ENCODE data around the gene NUF2. TPM values are rescaled to one million over a fixed set of nuclear protein-coding genes. Genes with fewer than 3 reads are reported as not detected.

The NUF2 gene
- total and polyA plus RNA-seq, 2 donors (not counting 3 experiments of a cell fraction or from before 2014, with no cell fraction given) = 14.3 to 38.6 TPM

- Histone ChIP-seq H3K27ac (ENCODE audit: insufficient read depth, low read depth, low read length) (no peak overlapping the region), H3K4me1 (ENCODE audit: control insufficient read depth, extremely low read depth, insufficient read depth, low read length) (no peaks in the 10 kb centered on the region), H2AFZ (ENCODE audit: low read depth, low read length) (no peak overlapping the region), H3K36me3 (ENCODE audit: control insufficient read depth in 2 of 2, extremely low read depth in 1 of 2, insufficient read depth in 2 of 2, low read length in 2 of 2) (no peaks in the 10 kb centered on the region), H3K4me2 (ENCODE audit: insufficient read depth, low read length) (no peak overlapping the region), H3K79me2 (ENCODE audit: control insufficient read depth, insufficient read depth, low read length) (no peaks in the 10 kb centered on the region), H3K9me1 (replicated peaks; ENCODE audit: control insufficient read depth, extremely low read depth, insufficient read depth, low read length) (no peaks in the 10 kb centered on the region), H3K9ac (replicated peaks; ENCODE audit: extremely low read depth, insufficient read depth, low read length) (no peak overlapping the region), H3K9me3 (replicated peaks; ENCODE audit: control insufficient read depth, insufficient read depth, low read length) (no peaks in the 10 kb centered on the region), H3K27me3 (ENCODE audit: control insufficient read depth in 2 of 2, insufficient read depth in 2 of 2, low read length in 2 of 2) (no peaks in the 10 kb centered on the region), H3K4me3 (replicated peaks in 1 of 3; ENCODE audit: insufficient read depth in 1 of 3, low read depth in 1 of 3, low read length in 3 of 3) (no peak overlapping the region), H4K20me1 (replicated peaks; ENCODE audit: control insufficient read depth, extremely low read depth, insufficient read depth, low read length) (no peaks in the 10 kb centered on the region)
- ChIA-PET POLR2A (no interaction called here), CTCF (interaction anchor here (1.2 to 1.9 kb wide), 2 partner anchors 9 to 10 kb away, joined by 3 to 6 read pairs; no protein-coding TSS in a partner anchor)
- intact Hi-C loops (cut with micrococcal nuclease) = no loop called here
- no peak for TF ChIP-seq MYC (IDR thresholded peaks at IDR 0.05; ENCODE audit: low read depth, low read length)
- TF ChIP-seq GATA2 (IDR thresholded peaks at IDR 0.05; ENCODE audit: insufficient read depth, insufficient read length, low read depth, low read length) = no peak
- no peak for TF ChIP-seq FOS (IDR thresholded peaks at IDR 0.05; ENCODE audit: borderline replicate concordance, insufficient read depth, low read length)
- no peak for TF ChIP-seq POLR2AphosphoS5 (IDR thresholded peaks at IDR 0.05; ENCODE audit: insufficient read depth, low read depth, low read length)
- no peak for TF ChIP-seq MAX (IDR thresholded peaks at IDR 0.05; ENCODE audit: insufficient read depth, insufficient read length)
- TF ChIP-seq, protein P1, sequence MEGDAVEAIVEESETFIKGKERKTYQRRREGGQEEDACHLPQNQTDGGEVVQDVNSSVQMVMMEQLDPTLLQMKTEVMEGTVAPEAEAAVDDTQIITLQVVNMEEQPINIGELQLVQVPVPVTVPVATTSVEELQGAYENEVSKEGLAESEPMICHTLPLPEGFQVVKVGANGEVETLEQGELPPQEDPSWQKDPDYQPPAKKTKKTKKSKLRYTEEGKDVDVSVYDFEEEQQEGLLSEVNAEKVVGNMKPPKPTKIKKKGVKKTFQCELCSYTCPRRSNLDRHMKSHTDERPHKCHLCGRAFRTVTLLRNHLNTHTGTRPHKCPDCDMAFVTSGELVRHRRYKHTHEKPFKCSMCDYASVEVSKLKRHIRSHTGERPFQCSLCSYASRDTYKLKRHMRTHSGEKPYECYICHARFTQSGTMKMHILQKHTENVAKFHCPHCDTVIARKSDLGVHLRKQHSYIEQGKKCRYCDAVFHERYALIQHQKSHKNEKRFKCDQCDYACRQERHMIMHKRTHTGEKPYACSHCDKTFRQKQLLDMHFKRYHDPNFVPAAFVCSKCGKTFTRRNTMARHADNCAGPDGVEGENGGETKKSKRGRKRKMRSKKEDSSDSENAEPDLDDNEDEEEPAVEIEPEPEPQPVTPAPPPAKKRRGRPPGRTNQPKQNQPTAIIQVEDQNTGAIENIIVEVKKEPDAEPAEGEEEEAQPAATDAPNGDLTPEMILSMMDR (IDR thresholded peaks at IDR 0.05; ENCODE audit: extremely low read depth in 1 of 2, insufficient read depth in 1 of 2, low read depth in 1 of 2, low read length in 2 of 2) = no peak
- no peak for TF ChIP-seq JUN (IDR thresholded peaks at IDR 0.05; ENCODE audit: borderline replicate concordance, insufficient read depth, insufficient read length, low read depth)
- no peak for TF ChIP-seq EZH2 (IDR thresholded peaks at IDR 0.05; ENCODE audit: borderline replicate concordance, low read depth, low read length, severe bottlenecking)
- no peak for TF ChIP-seq POLR2A (IDR thresholded peaks at IDR 0.05; ENCODE audit: low read depth, low read length)
- DNase-seq (ENCODE audit: low read depth, low spot score) = no peak
- no TSS peak for BruUV-seq (replicated peaks)
- dilution Hi-C loops (cut with MboI; ENCODE audit: extremely low pct_ligation_motif_present, low sequenced_read_pairs) = no loop called here
- no peak for FAIRE-seq
These were observed 47.9 kb upstream of the NUF2 start for GRCh38 chr1:163273766-163274441.
